ENCODE data around the gene FGA. TPM values are rescaled to one million over a fixed set of nuclear protein-coding genes. Genes with fewer than 3 reads are reported as not detected.

Gene FGA
- total RNA-seq (1 to 10 TPM in 3 of 7 donors, under 1 TPM in 2, not detected in 2; 0.25 to 8.4 (median 2.4) TPM), polyA plus RNA-seq (not detected)
- long read RNA-seq, donor 1 = 0 reads
- long read RNA-seq, donor 2 = 0 reads
- long read RNA-seq, donor 3 = 0 reads

DNA sequence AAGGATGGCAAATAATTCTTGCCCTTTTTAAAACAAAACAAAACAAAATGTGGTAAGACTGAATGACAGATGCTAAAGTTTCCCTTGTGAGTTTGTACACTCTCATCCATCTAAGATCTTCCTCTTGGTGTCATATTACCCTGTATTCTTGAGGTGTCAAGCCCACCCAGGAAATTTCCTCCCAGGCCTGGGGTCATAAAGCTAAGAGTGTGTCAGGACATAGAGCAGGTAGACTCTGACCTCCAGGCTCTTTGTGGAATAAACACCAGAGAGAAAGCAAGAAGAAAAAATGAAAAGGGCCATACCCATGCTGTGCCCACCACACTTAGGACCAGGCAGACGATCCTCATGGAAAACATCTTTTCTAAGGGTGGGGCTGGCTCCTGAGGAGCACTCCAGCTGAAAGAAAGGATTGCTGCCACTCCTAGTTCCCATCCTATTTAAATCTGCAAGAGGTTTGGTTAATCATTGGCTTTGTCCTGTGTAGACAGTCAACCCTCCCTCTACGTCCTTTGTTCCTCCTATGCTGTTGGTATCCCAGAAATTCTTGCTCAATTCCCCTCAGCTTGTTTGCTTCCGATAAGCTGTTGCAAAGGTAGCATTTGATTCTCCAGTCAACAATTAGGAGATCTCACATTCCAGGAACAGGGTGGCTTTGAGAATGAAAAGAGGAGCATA, at the start of gene FGA:
Gene FGA (minus strand): TSS at position 414 of the 678 bp plus-strand sequence. CDS start 55 bp downstream, at position 359.
- TF ChIP-seq EP300 (IDR thresholded peaks at IDR 0.05) (no peak), POLR2A (IDR thresholded peaks at IDR 0.05) (no peak)
- TF ChIP-seq, protein P1, sequence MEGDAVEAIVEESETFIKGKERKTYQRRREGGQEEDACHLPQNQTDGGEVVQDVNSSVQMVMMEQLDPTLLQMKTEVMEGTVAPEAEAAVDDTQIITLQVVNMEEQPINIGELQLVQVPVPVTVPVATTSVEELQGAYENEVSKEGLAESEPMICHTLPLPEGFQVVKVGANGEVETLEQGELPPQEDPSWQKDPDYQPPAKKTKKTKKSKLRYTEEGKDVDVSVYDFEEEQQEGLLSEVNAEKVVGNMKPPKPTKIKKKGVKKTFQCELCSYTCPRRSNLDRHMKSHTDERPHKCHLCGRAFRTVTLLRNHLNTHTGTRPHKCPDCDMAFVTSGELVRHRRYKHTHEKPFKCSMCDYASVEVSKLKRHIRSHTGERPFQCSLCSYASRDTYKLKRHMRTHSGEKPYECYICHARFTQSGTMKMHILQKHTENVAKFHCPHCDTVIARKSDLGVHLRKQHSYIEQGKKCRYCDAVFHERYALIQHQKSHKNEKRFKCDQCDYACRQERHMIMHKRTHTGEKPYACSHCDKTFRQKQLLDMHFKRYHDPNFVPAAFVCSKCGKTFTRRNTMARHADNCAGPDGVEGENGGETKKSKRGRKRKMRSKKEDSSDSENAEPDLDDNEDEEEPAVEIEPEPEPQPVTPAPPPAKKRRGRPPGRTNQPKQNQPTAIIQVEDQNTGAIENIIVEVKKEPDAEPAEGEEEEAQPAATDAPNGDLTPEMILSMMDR (IDR thresholded peaks at IDR 0.05) = no peak
- Histone ChIP-seq H3K4me1 (ENCODE audit: insufficient read depth) (no peaks in the 10 kb centered on the region), H3K9me3 (no peaks in the 10 kb centered on the region), H3K27ac (no peak within 1 kb of the TSS), H3K27me3 (no peaks in the 10 kb centered on the region), H3K4me3 (no peak within 1 kb of the TSS), H3K36me3 (no peaks in the 10 kb centered on the region)
- no peak for DNase-seq
- WGBS, 3 donors = 68 to 75% (median 73%) methylated on average over 3 of the region's 3 CpGs
- intact Hi-C loops (cut with DNase I) = no loop called here

DNA sequence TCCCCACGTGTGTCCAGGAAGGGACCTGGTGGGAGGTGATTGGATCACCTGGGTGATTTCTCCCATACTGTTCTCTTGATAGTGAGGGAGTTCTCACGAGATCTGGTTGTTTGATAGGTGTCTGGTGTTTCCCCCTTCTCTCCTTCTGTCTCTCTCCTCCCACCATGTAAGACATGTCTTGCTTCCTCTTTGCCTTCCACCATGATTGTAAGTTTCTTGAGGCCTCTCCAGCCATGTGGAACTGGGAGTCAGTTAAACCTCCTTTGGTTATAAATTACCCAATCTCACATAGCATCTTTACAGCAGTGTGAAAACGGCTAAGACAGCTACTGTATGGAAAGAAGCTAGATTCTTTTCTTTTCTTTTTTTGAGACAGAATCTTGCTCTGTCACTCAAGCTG, 43.5 kb upstream of the FGA start:
- no peak for DNase-seq
- Histone ChIP-seq H3K9me3 (no peaks in the 10 kb centered on the region), H3K4me1 (ENCODE audit: insufficient read depth) (no peaks in the 10 kb centered on the region), H3K36me3 (no peaks in the 10 kb centered on the region), H3K4me3 (no peak overlapping the region), H3K27me3 (no peaks in the 10 kb centered on the region), H3K27ac (no peak overlapping the region)
- WGBS, 3 donors = 55 to 64% (median 56%) methylated on average over 3 of the region's 3 CpGs
- intact Hi-C loops (cut with DNase I) = no loop called here
- TF ChIP-seq EP300 (IDR thresholded peaks at IDR 0.05) (no peak), POLR2A (IDR thresholded peaks at IDR 0.05) (no peak)
- TF ChIP-seq, protein P1 (IDR thresholded peaks at IDR 0.05) = no peak

- no peaks in the 10 kb centered on the region for H3K27me3 ChIP-seq
- H3K4me1 ChIP-seq (ENCODE audit: insufficient read depth) = no peaks in the 10 kb centered on the region
- H3K36me3 ChIP-seq = no peaks in the 10 kb centered on the region
- no peak overlapping the region for H3K4me3 ChIP-seq
- no peaks in the 10 kb centered on the region for H3K9me3 ChIP-seq
- TF ChIP-seq, protein P1 (IDR thresholded peaks at IDR 0.05) = no peak
- TF ChIP-seq POLR2A (IDR thresholded peaks at IDR 0.05) (no peak), EP300 (IDR thresholded peaks at IDR 0.05) (no peak)
- H3K27ac ChIP-seq = no peak overlapping the region
- intact Hi-C loops (cut with DNase I) = no loop called here
- no peak for DNase-seq
- 49 to 63% (median 62%) methylated on average over 2 of the region's 2 CpGs for WGBS, 3 donors
Measured at GRCh38 chr4:154631828-154632227, 41.3 kb upstream of the FGA start.

GRCh38 chr4:154630324-154630723, 39.8 kb upstream of the FGA start:
- Histone ChIP-seq H3K27ac (no peak overlapping the region), H3K4me1 (ENCODE audit: insufficient read depth) (no peaks in the 10 kb centered on the region), H3K4me3 (no peak overlapping the region), H3K9me3 (no peaks in the 10 kb centered on the region), H3K27me3 (no peaks in the 10 kb centered on the region), H3K36me3 (no peaks in the 10 kb centered on the region)
- intact Hi-C loops (cut with DNase I) = no loop called here
- TF ChIP-seq POLR2A (IDR thresholded peaks at IDR 0.05) (no peak), EP300 (IDR thresholded peaks at IDR 0.05) (no peak)
- TF ChIP-seq, protein P1 (IDR thresholded peaks at IDR 0.05) = no peak
- DNase-seq = no peak

All from ovary (tissue), 10 donors.